Measurements from ENCODE around the gene P3R3URF.

Gene P3R3URF

GRCh38 chr1:46181343-46182260 lies 5.3 kb upstream of the P3R3URF start:
- TF ChIP-seq TAF1 (IDR thresholded peaks at IDR 0.05; ENCODE audit: borderline replicate concordance, low read depth, low read length) (no peak), POLR2A (IDR thresholded peaks at IDR 0.05; ENCODE audit: low read depth, low read length) (no peak), POLR2AphosphoS5 (IDR thresholded peaks at IDR 0.05; ENCODE audit: low read depth, low read length) (no peak)
- FAIRE-seq (no peak), DNase-seq (ENCODE audit: insufficient read length) (no peak)

DNA sequence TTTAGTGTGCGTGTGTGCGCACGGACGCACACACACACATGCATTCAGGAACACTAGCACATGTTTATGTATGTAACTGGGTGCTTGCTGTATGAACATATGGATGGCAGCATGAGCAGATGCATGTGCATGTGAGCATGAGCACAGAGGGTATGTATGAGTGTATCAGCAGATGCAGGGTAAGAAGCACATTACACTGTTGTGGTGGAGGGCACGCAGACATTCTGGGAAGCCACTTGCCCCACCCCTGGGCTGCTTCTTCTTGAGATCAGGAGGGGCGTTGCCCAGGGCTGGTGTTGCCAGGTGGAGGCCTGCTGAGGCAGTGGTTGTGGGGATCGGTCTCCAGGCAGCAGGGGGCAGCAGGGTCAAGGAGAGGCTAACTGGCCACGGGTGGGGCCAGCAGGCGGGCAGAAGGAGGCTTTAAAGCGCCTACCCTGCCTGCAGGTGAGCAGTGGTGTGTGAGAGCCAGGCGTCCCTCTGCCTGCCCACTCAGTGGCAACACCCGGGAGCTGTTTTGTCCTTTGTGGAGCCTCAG lies 3.9 kb upstream of the P3R3URF start:
- TF ChIP-seq TAF1 (IDR thresholded peaks at IDR 0.05; ENCODE audit: borderline replicate concordance, low read depth, low read length) = no peak
- TF ChIP-seq POLR2AphosphoS5 (IDR thresholded peaks at IDR 0.05; ENCODE audit: low read depth, low read length) = no peak
- no peak for TF ChIP-seq POLR2A (IDR thresholded peaks at IDR 0.05; ENCODE audit: low read depth, low read length)
- no peak for DNase-seq (ENCODE audit: insufficient read length)

GRCh38 chr1:46179138-46180081 lies 3.1 kb upstream of the P3R3URF start:
- FAIRE-seq = peak; percentile 77

More for the DNA sequence above, 3.9 kb upstream of the P3R3URF start:
- FAIRE-seq = no peak

DNA sequence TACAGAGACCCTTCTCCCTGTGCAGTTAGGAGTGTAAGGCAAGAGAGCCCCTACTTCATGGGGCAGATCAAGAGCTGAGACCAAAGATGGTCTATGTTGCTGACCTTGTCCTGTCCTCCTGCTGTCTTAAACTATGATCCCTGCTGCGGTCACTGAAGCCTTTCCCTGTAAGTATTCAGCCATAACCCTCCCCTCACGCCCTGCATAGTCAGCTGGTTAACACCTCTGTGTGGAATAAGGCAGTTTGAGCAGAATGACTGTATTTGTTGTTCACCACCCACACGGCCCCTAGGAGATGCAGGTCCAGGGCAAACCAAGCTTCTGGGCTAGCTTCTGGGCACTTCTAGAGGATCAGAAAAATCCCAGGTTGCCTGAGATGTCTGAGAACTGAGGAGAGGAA lies 1.0 kb downstream of the P3R3URF start:
- DNase-seq (ENCODE audit: insufficient read length) = no peak
- no peak for FAIRE-seq
- TF ChIP-seq TAF1 (IDR thresholded peaks at IDR 0.05; ENCODE audit: borderline replicate concordance, low read depth, low read length) (no peak), POLR2A (IDR thresholded peaks at IDR 0.05; ENCODE audit: low read depth, low read length) (no peak), POLR2AphosphoS5 (IDR thresholded peaks at IDR 0.05; ENCODE audit: low read depth, low read length) (no peak)

More at GRCh38 chr1:46179138-46180081, 3.1 kb upstream of the P3R3URF start:
- peak; percentile 58 for DNase-seq (ENCODE audit: insufficient read length)
- no peak for TF ChIP-seq POLR2A (IDR thresholded peaks at IDR 0.05; ENCODE audit: low read depth, low read length)
- no peak for TF ChIP-seq POLR2AphosphoS5 (IDR thresholded peaks at IDR 0.05; ENCODE audit: low read depth, low read length)
- no peak for TF ChIP-seq TAF1 (IDR thresholded peaks at IDR 0.05; ENCODE audit: borderline replicate concordance, low read depth, low read length)

DNA sequence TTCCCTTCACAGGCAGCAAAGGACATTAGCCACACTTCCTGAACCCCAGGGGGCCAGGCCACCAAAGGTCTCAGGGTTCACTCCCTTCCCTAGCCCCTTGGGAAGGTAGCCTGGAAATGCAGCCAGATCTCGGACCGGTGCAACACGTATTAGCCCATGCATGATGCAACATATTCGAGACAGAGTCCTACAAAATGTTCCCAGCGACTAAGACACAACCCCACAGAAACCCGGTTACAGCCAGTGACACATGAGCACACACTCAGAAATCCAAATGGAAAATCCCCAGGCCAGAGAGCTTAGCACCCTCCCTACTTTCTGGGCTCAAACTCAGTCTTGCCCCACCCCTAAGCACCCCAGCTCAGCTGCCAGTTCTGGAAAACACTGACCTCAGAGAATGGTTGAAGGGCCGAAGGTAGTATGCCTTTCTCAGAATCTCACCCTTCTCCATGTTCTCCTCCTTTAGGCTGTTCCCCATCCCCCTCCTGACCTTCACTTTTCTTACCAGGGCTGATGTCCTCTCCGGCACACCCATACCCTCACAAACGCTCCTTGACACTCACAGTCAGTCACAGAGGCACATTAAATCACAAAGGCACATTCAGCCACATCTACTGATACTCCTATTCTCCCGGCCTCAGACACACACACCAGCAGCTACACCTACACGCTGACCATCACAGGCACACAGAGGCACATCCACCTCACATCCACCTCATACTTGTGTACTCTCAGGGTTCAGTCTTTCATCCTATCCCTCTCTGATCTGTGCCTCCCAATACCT lies 1.6 kb downstream of the P3R3URF start, which contains the start of gene TSPAN1:
Gene TSPAN1, plus strand, starts transcription at position 640 of the 784 bp plus-strand sequence. CDS start 6,021 bp downstream, outside the sequence.
- DNase-seq (ENCODE audit: insufficient read length) = no peak
- no peak for FAIRE-seq
- TF ChIP-seq POLR2A (IDR thresholded peaks at IDR 0.05; ENCODE audit: low read depth, low read length) = no peak
- TF ChIP-seq POLR2AphosphoS5 (IDR thresholded peaks at IDR 0.05; ENCODE audit: low read depth, low read length) = no peak
- TF ChIP-seq TAF1 (IDR thresholded peaks at IDR 0.05; ENCODE audit: borderline replicate concordance, low read depth, low read length) = no peak

DNA sequence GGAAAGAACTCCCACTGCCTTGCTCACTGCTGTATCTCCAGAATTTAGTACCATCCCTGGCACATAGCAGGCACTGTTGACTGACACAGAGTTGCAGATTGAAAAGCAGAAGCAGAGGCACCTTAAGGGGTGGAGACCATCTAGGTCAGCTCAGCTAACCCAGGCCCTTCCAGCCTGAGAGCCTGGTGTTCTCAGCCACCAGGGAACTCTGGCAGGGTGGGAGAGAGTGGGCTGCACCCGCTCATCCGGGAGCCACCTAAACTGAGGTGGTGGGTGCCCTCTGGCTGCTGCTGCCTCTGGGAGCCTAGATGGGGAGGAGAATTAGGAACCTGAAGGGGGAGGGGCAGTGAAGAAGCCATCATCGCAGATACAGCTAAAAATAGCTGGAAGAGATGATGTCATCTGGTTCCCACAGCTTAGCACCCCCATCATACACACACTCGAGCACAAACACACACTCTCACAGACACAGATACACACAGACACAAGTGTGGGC lies 2.9 kb downstream of the P3R3URF start:
- TF ChIP-seq POLR2AphosphoS5 (IDR thresholded peaks at IDR 0.05; ENCODE audit: low read depth, low read length) (no peak), POLR2A (IDR thresholded peaks at IDR 0.05; ENCODE audit: low read depth, low read length) (no peak), TAF1 (IDR thresholded peaks at IDR 0.05; ENCODE audit: borderline replicate concordance, low read depth, low read length) (no peak)
- DNase-seq (ENCODE audit: insufficient read length) (no peak), FAIRE-seq (no peak)

DNA sequence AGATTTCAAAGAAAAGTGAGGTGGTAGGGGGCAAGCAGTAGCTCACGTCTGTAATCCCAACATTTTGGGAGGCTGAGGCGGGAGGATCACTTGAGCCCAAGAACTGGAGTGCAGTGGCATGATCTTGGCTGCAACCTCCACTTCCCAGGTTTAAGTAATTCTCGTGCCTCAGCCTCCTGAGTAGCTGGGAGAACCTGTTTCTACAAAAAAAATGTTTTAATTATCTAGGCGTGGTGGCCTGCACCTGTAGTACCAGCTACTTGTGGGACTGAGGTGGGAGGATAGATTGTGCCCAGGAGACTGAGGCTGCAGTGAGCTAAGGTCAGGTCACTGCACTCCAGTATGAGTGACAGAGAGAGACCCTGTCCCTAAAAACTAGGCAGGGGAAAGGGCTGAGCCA lies 4.0 kb downstream of the P3R3URF start:
- DNase-seq (ENCODE audit: insufficient read length) = no peak
- TF ChIP-seq TAF1 (IDR thresholded peaks at IDR 0.05; ENCODE audit: borderline replicate concordance, low read depth, low read length) (no peak), POLR2AphosphoS5 (IDR thresholded peaks at IDR 0.05; ENCODE audit: low read depth, low read length) (no peak), POLR2A (IDR thresholded peaks at IDR 0.05; ENCODE audit: low read depth, low read length) (no peak)
- FAIRE-seq = no peak

DNA sequence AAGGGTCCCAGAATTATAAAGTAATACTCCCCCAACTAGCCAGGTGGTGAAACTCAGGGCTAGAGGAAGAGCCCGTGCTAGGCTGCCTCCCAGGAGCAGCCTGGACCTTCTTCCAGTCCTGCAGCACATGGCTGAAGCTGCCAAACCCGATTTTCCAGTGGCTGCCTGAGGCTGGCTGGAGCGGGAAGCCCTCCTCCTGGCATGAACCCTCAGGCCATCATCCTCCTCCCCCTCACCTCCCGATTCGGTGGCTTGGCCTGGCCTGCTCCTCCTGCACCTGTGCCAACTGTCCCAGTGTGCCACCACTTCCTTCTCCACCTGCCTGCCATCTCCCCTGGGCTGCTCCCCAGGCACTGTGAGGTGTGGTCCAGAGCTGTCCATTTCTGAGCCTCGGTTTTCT lies 4.4 kb downstream of the P3R3URF start:
- FAIRE-seq = no peak
- TF ChIP-seq TAF1 (IDR thresholded peaks at IDR 0.05; ENCODE audit: borderline replicate concordance, low read depth, low read length) (no peak), POLR2A (IDR thresholded peaks at IDR 0.05; ENCODE audit: low read depth, low read length) (no peak), POLR2AphosphoS5 (IDR thresholded peaks at IDR 0.05; ENCODE audit: low read depth, low read length) (no peak)
- DNase-seq (ENCODE audit: insufficient read length) = no peak

DNA sequence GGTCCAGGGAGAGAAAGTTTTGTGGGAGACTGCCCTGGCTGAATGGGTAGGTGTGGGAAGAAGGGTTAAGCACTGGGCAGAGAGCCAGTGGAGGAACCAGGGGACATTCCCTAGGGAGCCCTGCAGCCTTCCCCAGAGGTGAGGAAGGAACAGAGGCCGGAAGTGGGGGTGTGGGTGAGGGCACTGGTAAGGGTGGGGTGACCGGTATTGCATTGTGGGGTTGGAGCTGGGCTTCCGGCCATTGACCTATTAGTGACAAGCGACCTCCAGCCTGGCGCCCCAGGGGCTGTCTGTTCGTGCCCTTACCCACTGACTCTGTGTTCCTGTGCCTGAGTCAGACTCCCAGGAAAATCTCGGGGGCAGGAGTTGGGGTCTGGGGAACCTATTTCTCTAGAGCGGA lies 4.9 kb downstream of the P3R3URF start:
- no peak for TF ChIP-seq POLR2A (IDR thresholded peaks at IDR 0.05; ENCODE audit: low read depth, low read length)
- no peak for TF ChIP-seq POLR2AphosphoS5 (IDR thresholded peaks at IDR 0.05; ENCODE audit: low read depth, low read length)
- DNase-seq (ENCODE audit: insufficient read length) = no peak
- no peak for FAIRE-seq

- DNase-seq (ENCODE audit: insufficient read length) = no peak
- TF ChIP-seq POLR2A (IDR thresholded peaks at IDR 0.05; ENCODE audit: low read depth, low read length) (no peak), TAF1 (IDR thresholded peaks at IDR 0.05; ENCODE audit: borderline replicate concordance, low read depth, low read length) (no peak), POLR2AphosphoS5 (IDR thresholded peaks at IDR 0.05; ENCODE audit: low read depth, low read length) (no peak)
- FAIRE-seq = no peak
Measured at GRCh38 chr1:46169811-46170454, 6.4 kb downstream of the P3R3URF start.

Measured in GM12892 (cell line).